H1 (cell line): ENCODE results near the gene TRO. TPM values are rescaled to one million over a fixed set of nuclear protein-coding genes. Genes with fewer than 3 reads are reported as not detected.

Source experiments
- CTCF ChIA-PET: fragments of 300-600 bp; sonication (Branson Sonifier 250); formaldehyde crosslinking; loops from one replicate; lab custom pipeline; 2021; ENCODE audit not compliant: partially characterized antibody; lab: Charles Lee
- POLR2A ChIA-PET: fragments of 300-600 bp; sonication (Branson Sonifier 250); formaldehyde crosslinking; loops from one replicate; lab custom pipeline; 2021; ENCODE audit warnings: inconsistent platforms; ENCODE audit not compliant: partially characterized antibody; lab: Charles Lee
- DNase-seq, 2 experiments: peaks; one replicate each; pipeline versions ENCODE4 v3.0.0 to v3.0.0-alpha.2; 2010 to 2022; ENCODE audit warnings: low spot score in 2 of 2, low read depth in 1 of 2, mixed read lengths in 1 of 2
- FAIRE-seq: peaks from 2 replicates; lab custom pipeline; 2011; peaks lifted over from hg19 to GRCh38; lab: Jason Lieb, UNC
- H2AFZ ChIP-seq: 2 replicates; pipeline ENCODE4 v1.8.1; 2012; ENCODE audit warnings: low read length, inconsistent platforms
- H2AK5ac ChIP-seq: 2 replicates; pipeline ENCODE4 v1.6.1; 2013; ENCODE audit warnings: low read depth, low read length
- H2BK120ac ChIP-seq: replicated peaks from 2 replicates; pipeline ENCODE3; 2013; ENCODE audit warnings: low read depth, low read length, inconsistent platforms
- H2BK12ac ChIP-seq: 2 replicates; pipeline ENCODE4 v1.6.1; 2013; ENCODE audit warnings: low read depth, low read length
- H2BK15ac ChIP-seq: 2 replicates; pipeline ENCODE4 v1.6.1; 2013; ENCODE audit warnings: low read length
- H2BK20ac ChIP-seq: 2 replicates; pipeline ENCODE4 v1.6.1; 2013; ENCODE audit warnings: low read length
- H2BK5ac ChIP-seq: 2 replicates; pipeline ENCODE4 v1.6.1; 2013; ENCODE audit warnings: low read depth, low read length
- H3K14ac ChIP-seq: 2 replicates; pipeline ENCODE4 v1.6.1; 2013; ENCODE audit warnings: inconsistent platforms; ENCODE audit not compliant: insufficient read length
- H3K18ac ChIP-seq: 2 replicates; pipeline ENCODE4 v1.6.1; 2013; ENCODE audit warnings: low read length; ENCODE audit errors: extremely low read depth
- H3K23ac ChIP-seq: 2 replicates; pipeline ENCODE4 v1.6.1; 2013; ENCODE audit warnings: inconsistent platforms; ENCODE audit not compliant: insufficient read length
- H3K23me2 ChIP-seq: 2 replicates; pipeline ENCODE4 v1.6.1; 2013; ENCODE audit warnings: low read depth, low read length
- H3K27ac ChIP-seq: 2 replicates; pipeline ENCODE4 v1.6.1; 2011; ENCODE audit warnings: low read depth, low read length, inconsistent platforms
- H3K27me3 ChIP-seq, 4 experiments: replicated peaks in 1 of 4; 1 replicate in 1 of 4; 2 replicates in 3 of 4; pipeline versions ENCODE4 v1.6.1 to v1.8.1; 2011 to 2013; ENCODE audit warnings: low read length in 3 of 4, mild to moderate bottlenecking in 3 of 4, inconsistent platforms in 2 of 4, mixed read lengths in 2 of 4, moderate library complexity in 1 of 4; ENCODE audit not compliant: control insufficient read depth in 3 of 4, insufficient read depth in 3 of 4; ENCODE audit errors: extremely low read depth in 1 of 4
- H3K36me3 ChIP-seq, 4 experiments: 2 replicates each; pipeline versions ENCODE4 v1.6.1 to v1.8.1; 2011 to 2013; ENCODE audit warnings: mild to moderate bottlenecking in 4 of 4, low read length in 3 of 4, moderate library complexity in 2 of 4, control low read depth in 1 of 4, inconsistent platforms in 1 of 4; ENCODE audit not compliant: insufficient read depth in 4 of 4, control insufficient read depth in 2 of 4
- H3K4ac ChIP-seq: replicated peaks from 2 replicates; pipeline ENCODE3; 2013; ENCODE audit warnings: low read length, low read depth, mixed read lengths, inconsistent platforms; ENCODE audit not compliant: insufficient read length
- H3K4me1 ChIP-seq, 4 experiments: replicated peaks in 1 of 4; 1 replicate in 1 of 4; 2 replicates in 3 of 4; pipeline versions ENCODE4 v1.6.1 to v1.8.1; 2011 to 2013; ENCODE audit warnings: low read length in 3 of 4, inconsistent platforms in 2 of 4, mixed read lengths in 1 of 4; ENCODE audit not compliant: insufficient read depth in 4 of 4, control insufficient read depth in 3 of 4
- H3K4me2 ChIP-seq, 2 experiments: 2 replicates each; pipeline versions ENCODE4 v1.6.1 to v1.8.1; 2011 to 2013; ENCODE audit warnings: low read depth in 2 of 2, low read length in 2 of 2, control low read depth in 1 of 2, inconsistent platforms in 1 of 2, mild to moderate bottlenecking in 1 of 2; ENCODE audit not compliant: insufficient read depth in 1 of 2
- H3K4me3 ChIP-seq, 4 experiments: fragments of 200-600, 300-600 bp in 1 of 4; sonication (generic), shearing (Covaris generic), sonication (Bioruptor Twin) in 1 of 4; 2 replicates each; pipeline versions ENCODE4 v1.5.1 to v1.8.1; 2011 to 2016; ENCODE audit warnings: low read length in 4 of 4, low read depth in 3 of 4, control low read depth in 2 of 4, inconsistent platforms in 2 of 4, mild to moderate bottlenecking in 2 of 4, mixed read lengths in 1 of 4, moderate library complexity in 1 of 4; ENCODE audit not compliant: insufficient read depth in 2 of 4; ENCODE audit errors: extremely low read depth in 1 of 4
- H3K56ac ChIP-seq: replicated peaks from 2 replicates; pipeline ENCODE3; 2013; ENCODE audit warnings: low read depth, mild to moderate bottlenecking, mixed read lengths, low read length, inconsistent platforms; ENCODE audit not compliant: insufficient read length
- H3K79me1 ChIP-seq: 2 replicates; pipeline ENCODE4 v1.6.1; 2013; ENCODE audit warnings: low read depth, low read length, control low read depth
- H3K79me2 ChIP-seq, 2 experiments: 2 replicates each; pipeline versions ENCODE4 v1.6.1 to v1.8.1; 2012 to 2013; ENCODE audit warnings: low read length in 2 of 2, mild to moderate bottlenecking in 2 of 2, inconsistent platforms in 1 of 2; ENCODE audit not compliant: insufficient read depth in 2 of 2, control insufficient read depth in 1 of 2
- H3K9ac ChIP-seq, 4 experiments: replicated peaks in 1 of 4; 1 replicate in 1 of 4; 2 replicates in 3 of 4; pipeline versions ENCODE4 v1.6.1 to v1.8.1; 2011 to 2013; ENCODE audit warnings: low read depth in 3 of 4, low read length in 3 of 4, control low read depth in 2 of 4, mild to moderate bottlenecking in 2 of 4, moderate library complexity in 2 of 4, inconsistent platforms in 1 of 4; ENCODE audit errors: extremely low read depth in 1 of 4
- H3K9me3 ChIP-seq, 2 experiments: 2 replicates each; pipeline versions ENCODE4 v1.6.1 to v1.8.1; 2012 to 2013; ENCODE audit warnings: mild to moderate bottlenecking in 2 of 2, moderate library complexity in 2 of 2, control low read depth in 1 of 2, inconsistent platforms in 1 of 2, low read depth in 1 of 2, low read length in 1 of 2, mixed read lengths in 1 of 2; ENCODE audit not compliant: insufficient read depth in 2 of 2
- H4K20me1 ChIP-seq, 2 experiments: replicated peaks in 1 of 2; 2 replicates each; pipeline versions ENCODE3 to v1.8.1; 2011 to 2013; ENCODE audit warnings: inconsistent platforms in 2 of 2, low read length in 2 of 2, mild to moderate bottlenecking in 1 of 2; ENCODE audit not compliant: insufficient read depth in 2 of 2, control insufficient read depth in 1 of 2
- H4K5ac ChIP-seq: 2 replicates; pipeline ENCODE4 v1.6.1; 2013; ENCODE audit warnings: low read length, low read depth, mixed read lengths, inconsistent platforms; ENCODE audit not compliant: insufficient read length
- H4K8ac ChIP-seq: 2 replicates; pipeline ENCODE4 v1.8.0; 2013; ENCODE audit warnings: mild to moderate bottlenecking, moderate library complexity, low read length, inconsistent platforms; ENCODE audit not compliant: insufficient read depth; ENCODE audit errors: extremely low read depth
- H4K91ac ChIP-seq: replicated peaks from 2 replicates; pipeline ENCODE3; 2013; ENCODE audit warnings: low read length, mixed read lengths, inconsistent platforms; ENCODE audit not compliant: insufficient read length
- ATF3 ChIP-seq: IDR thresholded peaks from 2 replicates; pipeline ENCODE4 v1.6.1; 2011; ENCODE audit warnings: low read depth, mild to moderate bottlenecking, low read length; ENCODE audit not compliant: insufficient read depth
- BRCA1 ChIP-seq: IDR thresholded peaks from 2 replicates; pipeline ENCODE4 v1.6.1; 2012; ENCODE audit warnings: low read depth, low read length, improper control_type of control experiment
- CBX5 ChIP-seq: fragments of 300-800, 300-1000 bp; sonication (generic); IDR thresholded peaks from 2 replicates; pipeline ENCODE4 v1.7.1; 2016; ENCODE audit warnings: antibody characterized with exemption, low read length, low read depth
- CHD1 ChIP-seq: IDR thresholded peaks from 2 replicates; pipeline ENCODE4 v1.6.1; 2012; ENCODE audit warnings: low read depth, low read length, improper control_type of control experiment
- CHD2 ChIP-seq: IDR thresholded peaks from 2 replicates; pipeline ENCODE4 v1.6.1; 2012; ENCODE audit warnings: low read length, improper control_type of control experiment
- EP300 ChIP-seq, 2 experiments: IDR thresholded peaks; 1 replicate in 1 of 2; 2 replicates in 1 of 2; pipeline ENCODE4 v1.6.1; 2011 to 2012; ENCODE audit warnings: low read depth in 2 of 2, low read length in 2 of 2, mild to moderate bottlenecking in 2 of 2, borderline replicate concordance in 1 of 2, inconsistent platforms in 1 of 2, moderate library complexity in 1 of 2
- GABPA ChIP-seq: IDR thresholded peaks from 2 replicates; pipeline ENCODE4 v1.6.1; 2011; ENCODE audit warnings: mild to moderate bottlenecking, low read length, moderate library complexity, borderline replicate concordance; ENCODE audit not compliant: insufficient read depth
- GTF2F1 ChIP-seq: IDR thresholded peaks from 2 replicates; pipeline ENCODE4 v1.6.1; 2012; ENCODE audit warnings: low read depth, low read length, improper control_type of control experiment, borderline replicate concordance
- MAX ChIP-seq: IDR thresholded peaks from 2 replicates; pipeline ENCODE4 v1.6.1; 2012; ENCODE audit warnings: inconsistent platforms
- POLR2A ChIP-seq, 2 experiments: IDR thresholded peaks; 1 replicate in 1 of 2; 2 replicates in 1 of 2; pipeline ENCODE4 v1.6.1; 2011; ENCODE audit warnings: low read depth in 2 of 2, low read length in 2 of 2, mild to moderate bottlenecking in 2 of 2; ENCODE audit errors: control extremely low read depth in 1 of 2
- YY1 ChIP-seq: IDR thresholded peaks from 2 replicates; pipeline ENCODE4 v1.6.1; 2011; ENCODE audit warnings: low read depth, mild to moderate bottlenecking, low read length
- WGBS, 2 experiments: shearing (Covaris generic) in 1 of 2; methylation state at CpG; one replicate each; pipeline versions ENCODE4 v1.1.6 to v1.1.7; 2013 to 2015; ENCODE audit warnings: low lambda C conversion rate in 2 of 2, mixed read lengths in 2 of 2, inconsistent platforms in 1 of 2, low coverage in 1 of 2, missing lambda C conversion rate in 1 of 2; ENCODE audit not compliant: insufficient replicate concordance in 2 of 2, insufficient coverage in 1 of 2, insufficient read length in 1 of 2; ENCODE audit errors: extremely low coverage in 1 of 2, missing lambda C conversion rate in 1 of 2; 5-methylcytosine and 5-hydroxymethylcytosine counted together
- polyA plus RNA-seq, 7 experiments: library from polyadenylated mRNA; depleted of rRNA in 3 of 7; stranded (reverse) in 5 of 7; unstranded in 2 of 7; fragments of >200 nt in 5 of 7; fragments of 200-250 nt in 2 of 7; gene quantifications; 1 replicate in 5 of 7; 2 replicates in 1 of 7; 4 replicates in 1 of 7; pipeline versions ENCODE4 v1.2.1 to v1.2.3, GENCODE V29; 2011 to 2013; ENCODE audit warnings: missing spikeins in 2 of 7, mixed read lengths in 2 of 7
- total RNA-seq: library from RNA; stranded (reverse); fragmentation: NEBNext Ultra II Directional; extraction: Animal tissue kit (Norgen Biotek cat#: 25700); gene quantifications from 2 replicates; pipeline ENCODE4 v1.2.1, GENCODE V29; 2021
- TF ChIP-seq, protein P1 (sequence below): IDR thresholded peaks from 2 replicates; pipeline ENCODE4 v1.6.1; 2012; ENCODE audit warnings: inconsistent platforms

The TRO gene
- total and polyA plus RNA-seq, 2 of the 8 experiments (the other 6 are each of a cell fraction or from before 2014, with no cell fraction given), result 49.5 to 57.6 TPM

DNA sequence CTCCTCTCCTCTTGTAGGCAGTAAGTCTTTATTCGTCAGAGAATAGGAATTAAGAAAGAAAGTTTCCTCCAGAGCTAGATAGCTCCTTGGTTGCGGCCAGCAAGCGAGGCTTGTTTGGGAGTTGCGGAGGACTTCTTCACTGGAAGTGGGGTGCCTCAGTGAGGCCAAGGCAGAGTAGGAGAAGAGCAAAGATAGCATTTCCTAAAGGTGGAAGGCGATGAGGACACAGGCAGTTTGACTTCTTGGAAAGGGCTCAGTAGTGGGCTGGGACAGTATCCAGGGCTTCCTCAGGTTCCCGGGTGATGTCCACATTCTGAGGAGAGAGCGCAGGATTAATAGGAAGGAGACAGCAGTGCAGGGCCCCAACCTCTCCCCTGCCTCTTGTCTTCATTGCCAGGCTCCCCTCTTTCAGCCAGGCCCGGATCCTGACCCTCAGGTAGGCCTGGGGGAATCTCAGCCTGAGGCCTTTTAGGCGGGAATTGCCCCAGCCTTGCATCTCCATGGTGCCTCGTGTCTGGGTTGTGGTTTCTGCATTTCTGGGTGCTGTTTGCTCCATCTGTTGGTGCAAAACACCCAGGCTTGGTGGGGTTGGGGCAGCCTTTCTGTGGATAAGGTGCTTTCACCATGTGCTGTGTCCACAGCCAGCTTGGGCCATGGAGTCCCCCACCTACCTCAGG, 12.7 kb downstream of the TRO start:
- no peak for FAIRE-seq
- no peaks in the 10 kb centered on the region for H3K9me3 ChIP-seq
- H2BK20ac ChIP-seq, result no peak overlapping the region
- H2BK5ac ChIP-seq, result no peak overlapping the region
- no peaks in the 10 kb centered on the region for H3K79me2 ChIP-seq
- no peak overlapping the region for H2AFZ ChIP-seq
- H3K14ac ChIP-seq, result no peak overlapping the region
- TF ChIP-seq GTF2F1 (no peak), GABPA (no peak), POLR2A (IDR thresholded peaks at IDR 0.05; ENCODE audit: control extremely low read depth in 1 of 2, low read depth in 2 of 2, low read length in 2 of 2) (no peak), EP300 (IDR thresholded peaks at IDR 0.05; ENCODE audit: borderline replicate concordance in 1 of 2, low read depth in 2 of 2, low read length in 2 of 2) (no peak), CHD1 (no peak), ATF3 (no peak), CHD2 (no peak), BRCA1 (no peak), MAX (no peak), YY1 (no peak), CBX5 (no peak)
- TF ChIP-seq, protein P1, sequence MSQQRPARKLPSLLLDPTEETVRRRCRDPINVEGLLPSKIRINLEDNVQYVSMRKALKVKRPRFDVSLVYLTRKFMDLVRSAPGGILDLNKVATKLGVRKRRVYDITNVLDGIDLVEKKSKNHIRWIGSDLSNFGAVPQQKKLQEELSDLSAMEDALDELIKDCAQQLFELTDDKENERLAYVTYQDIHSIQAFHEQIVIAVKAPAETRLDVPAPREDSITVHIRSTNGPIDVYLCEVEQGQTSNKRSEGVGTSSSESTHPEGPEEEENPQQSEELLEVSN, result no peak
- H3K27ac ChIP-seq, result no peak overlapping the region
- WGBS, 2 experiments, result 85% methylated on average over 6 of the region's 10 CpGs; no CpG with 5 or more reads in 1 of the 2 experiments
- POLR2A ChIA-PET, result interaction anchor here (0.6 kb wide), 1 partner anchor 527 kb away, joined by 3 read pairs; no protein-coding TSS in a partner anchor
- CTCF ChIA-PET, result no interaction called here
- no peak overlapping the region for H3K4ac ChIP-seq
- no peaks in the 10 kb centered on the region for H3K27me3 ChIP-seq
- H3K4me2 ChIP-seq, result no peak overlapping the region
- no peak overlapping the region for H3K9ac ChIP-seq
- no peak overlapping the region for H4K8ac ChIP-seq
- H3K23me2 ChIP-seq, result no peaks in the 10 kb centered on the region
- H2AK5ac ChIP-seq, result no peak overlapping the region
- H3K4me3 ChIP-seq, result no peak overlapping the region
- no peak overlapping the region for H3K23ac ChIP-seq
- no peak overlapping the region for H2BK12ac ChIP-seq
- peaks cover 0 to 7% of the 10 kb centered on the region in 2 experiments for H4K20me1 ChIP-seq
- H4K91ac ChIP-seq, result no peak overlapping the region
- no peaks in the 10 kb centered on the region for H3K79me1 ChIP-seq
- no peak overlapping the region for H2BK120ac ChIP-seq
- H2BK15ac ChIP-seq, result no peak overlapping the region
- DNase-seq, result no peak
- no peak overlapping the region for H4K5ac ChIP-seq
- peaks cover 0 to 24% (median 9%) of the 10 kb centered on the region in 4 experiments; a peak in 5 of 8 replicates for H3K36me3 ChIP-seq
- no peaks in the 10 kb centered on the region for H3K4me1 ChIP-seq
- no peak overlapping the region for H3K56ac ChIP-seq
- H3K18ac ChIP-seq, result no peak overlapping the region
